GM21423 (cell line): ENCODE results near the gene PSD.
A peak's percentile ranks its signal among the peaks of the same experiment; 100 is the strongest.

Source experiments
- ATAC-seq: cut with Tn5 transposase; IDR thresholded peaks from one replicate; pipeline ENCODE4 v1.9.1; 2021; ENCODE audit warnings: mild to moderate bottlenecking, moderate library complexity; ENCODE audit not compliant: unreplicated experiment

Gene PSD

GRCh38 chr10:102394079-102394800 is 24.3 kb downstream of the PSD start:
- peak; percentile 79 for ATAC-seq

- no peak for ATAC-seq
Observed at GRCh38 chr10:102393411-102394078, 25.0 kb downstream of the PSD start.

- ATAC-seq = no peak
Observed at GRCh38 chr10:102392306-102392705, 26.3 kb downstream of the PSD start.

GRCh38 chr10:102389894-102390293 is 28.7 kb downstream of the PSD start:
- ATAC-seq = no peak

- no peak for ATAC-seq
Observed at GRCh38 chr10:102384606-102385429, 33.8 kb downstream of the PSD start.

GRCh38 chr10:102384053-102384452 is 34.5 kb downstream of the PSD start:
- no peak for ATAC-seq

GRCh38 chr10:102382871-102383270 is 35.7 kb downstream of the PSD start:
- ATAC-seq = no peak

- ATAC-seq = no peak
Observed at GRCh38 chr10:102381983-102382382, 36.6 kb downstream of the PSD start.

- no peak for ATAC-seq
Observed at GRCh38 chr10:102379383-102379782, 39.2 kb downstream of the PSD start.

GRCh38 chr10:102376901-102377300 is 41.7 kb downstream of the PSD start:
- ATAC-seq = no peak

GRCh38 chr10:102375867-102376266 is 42.7 kb downstream of the PSD start:
- ATAC-seq = no peak

GRCh38 chr10:102375250-102375649 is 43.3 kb downstream of the PSD start:
- no peak for ATAC-seq

GRCh38 chr10:102371295-102371694 is 47.3 kb downstream of the PSD start:
- no peak for ATAC-seq

GRCh38 chr10:102368077-102368476 is 50.5 kb downstream of the PSD start:
- no peak for ATAC-seq

GRCh38 chr10:102367441-102367840 is 51.1 kb downstream of the PSD start:
- no peak for ATAC-seq

- no peak for ATAC-seq
Observed at GRCh38 chr10:102358712-102359382, 59.7 kb downstream of the PSD start.

GRCh38 chr10:102354451-102354850 is 64.1 kb downstream of the PSD start:
- no peak for ATAC-seq
